Body of pancreas (tissue), 4 donors: ENCODE results near the gene SSR2.
A peak's percentile ranks its signal among the peaks of the same experiment; 100 is the strongest.

Source experiments
- CTCF ChIP-seq, 7 experiments: fragments of 450-650 bp in 4 of 7; fragments of 200-600 bp in 3 of 7; sonication (generic) in 3 of 7; IDR thresholded peaks; one replicate each; pipeline ENCODE4 v1.5.1; 2016 to 2019; ENCODE audit warnings: antibody characterized with exemption in 7 of 7
- POLR2A ChIP-seq, 3 donors: fragments of 450-650 bp; IDR thresholded peaks; one replicate each; pipeline ENCODE4 v1.6.1; 2016; ENCODE audit warnings: antibody characterized with exemption in 3 of 3, mild to moderate bottlenecking in 2 of 3

GRCh38 chr1:156025876-156026275, 5.1 kb upstream of the SSR2 start:
- TF ChIP-seq CTCF (IDR thresholded peaks at IDR 0.05) (peak; percentile 41 to 78 (median 65)), POLR2A (IDR thresholded peaks at IDR 0.05) (no peak)
